SJSA1 (cell line): ENCODE data around the gene ELF2. TPM values are rescaled to one million over a fixed set of nuclear protein-coding genes. Genes with fewer than 3 reads are reported as not detected.
"Not testable (repeated sequence)": the region's sequence is repeated elsewhere in the genome, so short reads cannot be mapped to it uniquely, and the experiment has no call there.

ENCODE experiments used
- DNase-seq, 2 experiments: peaks; one replicate each; pipeline ENCODE4 v3.0.0-alpha.2; 2015 to 2020; ENCODE audit warnings: low spot score in 2 of 2, low read depth in 1 of 2
- H3K27ac ChIP-seq: fragments of 250-450 bp; sonication (Bioruptor Pico); 2 replicates; pipeline ENCODE4 v1.5.1; 2020; ENCODE audit warnings: mild to moderate bottlenecking, moderate library complexity
- H3K27me3 ChIP-seq: fragments of 250-450 bp; sonication (Bioruptor Pico); replicated peaks from 2 replicates; pipeline ENCODE4 v1.5.1; 2020; ENCODE audit warnings: mild to moderate bottlenecking, moderate library complexity
- H3K36me3 ChIP-seq: fragments of 250-450 bp; sonication (Bioruptor Pico); 2 replicates; pipeline ENCODE4 v1.5.1; 2020; ENCODE audit warnings: mild to moderate bottlenecking
- H3K4me1 ChIP-seq: fragments of 250-450 bp; sonication (Bioruptor Pico); replicated peaks from 2 replicates; pipeline ENCODE4 v1.6.1; 2021; ENCODE audit warnings: mild to moderate bottlenecking
- H3K4me3 ChIP-seq: fragments of 250-450 bp; sonication (Bioruptor Pico); 2 replicates; pipeline ENCODE4 v1.5.1; 2020; ENCODE audit warnings: mild to moderate bottlenecking
- H3K9me3 ChIP-seq: fragments of 250-450 bp; sonication (Bioruptor Pico); replicated peaks from 2 replicates; pipeline ENCODE4 v1.5.1; 2020; ENCODE audit warnings: mild to moderate bottlenecking
- total RNA-seq: library from RNA; depleted of rRNA; stranded (reverse); fragments of >200 nt; shearing (Covaris generic); gene quantifications from 2 replicates; pipeline ENCODE4 v1.2.3, GENCODE V29; 2014

Gene ELF2
- total RNA-seq, 1 experiment from 2014 or later, result 44.6 TPM

- Histone ChIP-seq H3K27ac (no peak overlapping the region), H3K27me3 (no peaks in the 10 kb centered on the region), H3K36me3 (no peaks in the 10 kb centered on the region), H3K4me1 (no peaks in the 10 kb centered on the region), H3K4me3 (no peak overlapping the region), H3K9me3 (no peaks in the 10 kb centered on the region)
- DNase-seq, result no peak
These were observed 26.0 kb upstream of the ELF2 start for GRCh38 chr4:139202991-139203390.

GRCh38 chr4:139200506-139200905 lies 23.5 kb upstream of the ELF2 start:
- no peak overlapping the region for H3K4me3 ChIP-seq
- no peaks in the 10 kb centered on the region for H3K4me1 ChIP-seq
- no peak for DNase-seq
- no peaks in the 10 kb centered on the region for H3K27me3 ChIP-seq
- H3K9me3 ChIP-seq, result no peaks in the 10 kb centered on the region
- H3K36me3 ChIP-seq, result no peaks in the 10 kb centered on the region
- H3K27ac ChIP-seq, result no peak overlapping the region

GRCh38 chr4:139200102-139200501 lies 23.1 kb upstream of the ELF2 start:
- Histone ChIP-seq H3K9me3 (no peaks in the 10 kb centered on the region), H3K27me3 (no peaks in the 10 kb centered on the region), H3K4me3 (no peak overlapping the region), H3K4me1 (no peaks in the 10 kb centered on the region), H3K36me3 (no peaks in the 10 kb centered on the region), H3K27ac (no peak overlapping the region)
- no peak for DNase-seq

- not testable (repeated sequence) for H3K4me1 ChIP-seq, DNase-seq, H3K27ac ChIP-seq, H3K4me3 ChIP-seq, H3K36me3 ChIP-seq, H3K9me3 ChIP-seq, H3K27me3 ChIP-seq
These were observed 20.2 kb upstream of the ELF2 start for GRCh38 chr4:139197214-139197613.

- H3K27me3 ChIP-seq, result no peaks in the 10 kb centered on the region
- H3K4me1 ChIP-seq, result no peaks in the 10 kb centered on the region
- H3K9me3 ChIP-seq, result no peaks in the 10 kb centered on the region
- H3K36me3 ChIP-seq, result no peaks in the 10 kb centered on the region
- no peak overlapping the region for H3K4me3 ChIP-seq
- H3K27ac ChIP-seq, result no peak overlapping the region
- no peak for DNase-seq
These were observed 19.4 kb upstream of the ELF2 start for GRCh38 chr4:139196462-139196861.

- Histone ChIP-seq H3K9me3 (no peaks in the 10 kb centered on the region), H3K27ac (no peak overlapping the region), H3K27me3 (no peaks in the 10 kb centered on the region), H3K36me3 (no peaks in the 10 kb centered on the region), H3K4me1 (no peaks in the 10 kb centered on the region), H3K4me3 (no peak overlapping the region)
- DNase-seq, result no peak
These were observed 14.4 kb upstream of the ELF2 start for GRCh38 chr4:139191373-139191772.

- Histone ChIP-seq H3K27ac (no peak overlapping the region), H3K27me3 (no peaks in the 10 kb centered on the region), H3K36me3 (no peaks in the 10 kb centered on the region), H3K4me1 (no peaks in the 10 kb centered on the region), H3K9me3 (no peaks in the 10 kb centered on the region), H3K4me3 (no peak overlapping the region)
- DNase-seq, result no peak
These were observed 13.0 kb upstream of the ELF2 start for GRCh38 chr4:139189972-139190371.

GRCh38 chr4:139189417-139189749 lies 12.4 kb upstream of the ELF2 start:
- no peaks in the 10 kb centered on the region for H3K36me3 ChIP-seq
- H3K4me1 ChIP-seq, result no peaks in the 10 kb centered on the region
- no peak for DNase-seq
- H3K4me3 ChIP-seq, result no peak overlapping the region
- no peaks in the 10 kb centered on the region for H3K9me3 ChIP-seq
- no peak overlapping the region for H3K27ac ChIP-seq
- no peaks in the 10 kb centered on the region for H3K27me3 ChIP-seq

GRCh38 chr4:139188648-139189416 lies 11.8 kb upstream of the ELF2 start:
- no peaks in the 10 kb centered on the region for H3K4me1 ChIP-seq
- H3K4me3 ChIP-seq, result no peak overlapping the region
- H3K27ac ChIP-seq, result no peak overlapping the region
- no peak for DNase-seq
- H3K36me3 ChIP-seq, result no peaks in the 10 kb centered on the region
- no peaks in the 10 kb centered on the region for H3K9me3 ChIP-seq
- H3K27me3 ChIP-seq, result no peaks in the 10 kb centered on the region

GRCh38 chr4:139184129-139184528 lies 7.1 kb upstream of the ELF2 start:
- H3K9me3 ChIP-seq, result no peaks in the 10 kb centered on the region
- DNase-seq, result no peak
- no peaks in the 10 kb centered on the region for H3K4me1 ChIP-seq
- no peak overlapping the region for H3K27ac ChIP-seq
- no peaks in the 10 kb centered on the region for H3K36me3 ChIP-seq
- no peaks in the 10 kb centered on the region for H3K27me3 ChIP-seq
- H3K4me3 ChIP-seq, result no peak overlapping the region

GRCh38 chr4:139177869-139178619 lies 1.0 kb upstream of the ELF2 start:
- Histone ChIP-seq H3K36me3 (peaks cover 14% of the 10 kb centered on the region; the same call in 1 of the 2 replicates), H3K27me3 (no peaks in the 10 kb centered on the region), H3K27ac (peak overlapping the region; percentile 55), H3K4me3 (peak overlapping the region; percentile 79), H3K4me1 (peaks cover 12% of the 10 kb centered on the region), H3K9me3 (no peaks in the 10 kb centered on the region)
- peak; percentile 95 for DNase-seq

GRCh38 chr4:139176302-139177048 lies 543 bp downstream of the ELF2 start:
- peak overlapping the region; percentile 79 for H3K4me3 ChIP-seq
- H3K4me1 ChIP-seq, result peaks cover 18% of the 10 kb centered on the region
- H3K36me3 ChIP-seq, result peaks cover 14% of the 10 kb centered on the region; the same call in 1 of the 2 replicates
- no peaks in the 10 kb centered on the region for H3K9me3 ChIP-seq
- H3K27ac ChIP-seq, result peak overlapping the region; percentile 79
- no peaks in the 10 kb centered on the region for H3K27me3 ChIP-seq
- peak; percentile 77 to 86 for DNase-seq

GRCh38 chr4:139175646-139176301 lies 1.2 kb downstream of the ELF2 start:
- Histone ChIP-seq H3K36me3 (peaks cover 14% of the 10 kb centered on the region; the same call in 1 of the 2 replicates), H3K9me3 (no peaks in the 10 kb centered on the region), H3K27me3 (no peaks in the 10 kb centered on the region), H3K27ac (peak overlapping the region; percentile 79), H3K4me1 (peaks cover 18% of the 10 kb centered on the region), H3K4me3 (peak overlapping the region; percentile 79)
- peak in 1 of 2 experiments; percentile 71 for DNase-seq
